OCI-LY3 (cell line): Measurements from ENCODE around the gene ADGRA3.

Source experiments
- H2AFZ ChIP-seq: fragments of 200-600, 300-600 bp; shearing (Covaris generic); 2 replicates; pipeline ENCODE4 v1.6.0; 2014; ENCODE audit warnings: antibody characterized with exemption, low read depth, low read length
- H3K27ac ChIP-seq: fragments of 200-600, 300-600 bp; sonication (generic); 2 replicates; pipeline ENCODE4 v1.5.1; 2014; ENCODE audit warnings: mild to moderate bottlenecking, low read length, moderate library complexity, mixed read lengths
- H3K27me3 ChIP-seq: fragments of 200-600, 300-600 bp; sonication (generic); 2 replicates; pipeline ENCODE4 v1.6.1; 2014; ENCODE audit warnings: low read depth, low read length, mixed read lengths
- H3K36me3 ChIP-seq: fragments of 200-600, 300-600 bp; sonication (generic); replicated peaks from 2 replicates; pipeline ENCODE3; 2014; ENCODE audit warnings: low read depth, low read length, mixed read lengths
- H3K4me1 ChIP-seq: fragments of 300-600, 200-600 bp; sonication (generic); 2 replicates; pipeline ENCODE4 v1.6.1; 2014; ENCODE audit warnings: low read length, mixed read lengths
- H3K4me2 ChIP-seq: fragments of 200-600, 300-600 bp; sonication (generic); 2 replicates; pipeline ENCODE4 v1.6.1; 2014; ENCODE audit warnings: low read length, mixed read lengths
- H3K4me3 ChIP-seq: fragments of 300-600, 200-600 bp; sonication (generic); 2 replicates; pipeline ENCODE4 v1.5.1; 2014; ENCODE audit warnings: antibody characterized with exemption, mild to moderate bottlenecking, low read length, moderate library complexity
- H3K79me2 ChIP-seq: fragments of 300-600, 200-600 bp; shearing (Covaris generic); 2 replicates; pipeline ENCODE4 v1.6.1; 2014; ENCODE audit warnings: mild to moderate bottlenecking, low read length, mixed read lengths
- H3K9ac ChIP-seq: fragments of 300-600, 200-600 bp; shearing (Covaris generic); 2 replicates; pipeline ENCODE4 v1.6.0; 2014; ENCODE audit warnings: mild to moderate bottlenecking, low read length, moderate library complexity
- H3K9me3 ChIP-seq: fragments of 200-600, 300-600 bp; shearing (Covaris generic); 2 replicates; pipeline ENCODE4 v1.6.1; 2014; ENCODE audit warnings: low read length, mixed read lengths; ENCODE audit not compliant: insufficient read depth
- H4K20me1 ChIP-seq: fragments of 200-600, 300-600 bp; sonication (generic); 2 replicates; pipeline ENCODE4 v1.6.1; 2016; ENCODE audit warnings: low read length, mixed read lengths; ENCODE audit not compliant: insufficient read depth
- EZH2phosphoT487 ChIP-seq: fragments of 200-600 bp; shearing (Covaris generic); IDR thresholded peaks from 2 replicates; pipeline ENCODE4 v1.6.1; 2018; ENCODE audit warnings: antibody characterized with exemption, mixed run types, low read depth
- TF ChIP-seq, protein P1 (sequence below): fragments of 200-600, 300-600 bp; sonication (generic); IDR thresholded peaks from 2 replicates; pipeline ENCODE4 v1.5.1; 2014; ENCODE audit warnings: antibody characterized with exemption, low read length, low read depth

Gene ADGRA3

DNA sequence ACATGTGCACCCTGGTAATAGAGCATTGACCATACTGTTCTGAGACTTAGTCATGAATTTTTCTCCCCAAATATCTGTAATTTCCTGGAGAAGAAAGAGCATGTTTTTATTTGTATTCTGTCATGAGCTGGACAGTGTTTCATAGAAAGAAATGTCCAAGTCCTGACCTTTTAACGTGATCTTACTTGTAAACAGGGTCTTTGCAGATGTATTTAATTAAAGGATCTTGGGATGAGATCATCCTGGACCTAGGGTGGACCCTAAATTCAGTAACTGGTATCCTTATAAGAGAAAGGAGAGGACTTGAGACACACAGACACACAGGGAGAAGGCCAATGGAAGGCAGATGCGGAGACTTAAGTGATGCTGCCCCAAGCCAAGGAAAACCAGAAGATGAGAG lies 3.6 kb downstream of the ADGRA3 start:
- H3K9me3 ChIP-seq = no peaks in the 10 kb centered on the region
- no peak overlapping the region for H3K4me2 ChIP-seq
- peaks cover 63% of the 10 kb centered on the region for H3K79me2 ChIP-seq
- no peaks in the 10 kb centered on the region for H3K27me3 ChIP-seq
- H3K36me3 ChIP-seq = no peaks in the 10 kb centered on the region
- no peak overlapping the region for H3K4me3 ChIP-seq
- no peaks in the 10 kb centered on the region for H4K20me1 ChIP-seq
- no peak overlapping the region for H3K27ac ChIP-seq
- no peak for TF ChIP-seq EZH2phosphoT487
- TF ChIP-seq, protein P1, sequence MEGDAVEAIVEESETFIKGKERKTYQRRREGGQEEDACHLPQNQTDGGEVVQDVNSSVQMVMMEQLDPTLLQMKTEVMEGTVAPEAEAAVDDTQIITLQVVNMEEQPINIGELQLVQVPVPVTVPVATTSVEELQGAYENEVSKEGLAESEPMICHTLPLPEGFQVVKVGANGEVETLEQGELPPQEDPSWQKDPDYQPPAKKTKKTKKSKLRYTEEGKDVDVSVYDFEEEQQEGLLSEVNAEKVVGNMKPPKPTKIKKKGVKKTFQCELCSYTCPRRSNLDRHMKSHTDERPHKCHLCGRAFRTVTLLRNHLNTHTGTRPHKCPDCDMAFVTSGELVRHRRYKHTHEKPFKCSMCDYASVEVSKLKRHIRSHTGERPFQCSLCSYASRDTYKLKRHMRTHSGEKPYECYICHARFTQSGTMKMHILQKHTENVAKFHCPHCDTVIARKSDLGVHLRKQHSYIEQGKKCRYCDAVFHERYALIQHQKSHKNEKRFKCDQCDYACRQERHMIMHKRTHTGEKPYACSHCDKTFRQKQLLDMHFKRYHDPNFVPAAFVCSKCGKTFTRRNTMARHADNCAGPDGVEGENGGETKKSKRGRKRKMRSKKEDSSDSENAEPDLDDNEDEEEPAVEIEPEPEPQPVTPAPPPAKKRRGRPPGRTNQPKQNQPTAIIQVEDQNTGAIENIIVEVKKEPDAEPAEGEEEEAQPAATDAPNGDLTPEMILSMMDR = no peak
- H2AFZ ChIP-seq = no peak overlapping the region
- 0 out of 2 replicates have a peak, but pooled peaks cover 4% of the 10 kb centered on the region for H3K4me1 ChIP-seq
- no peak overlapping the region for H3K9ac ChIP-seq

DNA sequence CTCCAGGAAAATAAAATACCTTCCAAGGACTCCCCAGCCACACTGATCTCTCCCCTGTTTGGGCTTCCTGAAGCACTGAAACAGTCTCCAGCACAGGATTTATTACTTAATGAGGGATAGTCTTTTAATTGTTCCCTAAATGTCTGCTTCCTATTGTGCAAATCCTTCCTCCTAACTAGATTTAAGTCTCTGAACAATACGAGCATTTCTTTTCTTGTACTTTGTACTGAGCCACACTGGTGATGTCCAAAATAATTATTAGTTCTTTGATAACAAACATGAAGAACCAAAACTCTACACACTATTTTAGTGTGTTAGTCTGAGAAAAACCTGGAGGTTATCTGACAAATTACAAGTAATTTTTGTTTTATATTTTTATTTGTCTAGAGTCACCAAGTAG lies 5.1 kb downstream of the ADGRA3 start:
- H3K36me3 ChIP-seq = no peaks in the 10 kb centered on the region
- no peaks in the 10 kb centered on the region for H3K27me3 ChIP-seq
- peaks cover 74% of the 10 kb centered on the region for H3K79me2 ChIP-seq
- no peak overlapping the region for H3K9ac ChIP-seq
- TF ChIP-seq, protein P1 = no peak
- no peak for TF ChIP-seq EZH2phosphoT487
- no peak overlapping the region for H3K27ac ChIP-seq
- no peaks in the 10 kb centered on the region for H3K9me3 ChIP-seq
- no peak overlapping the region for H2AFZ ChIP-seq
- H3K4me2 ChIP-seq = no peak overlapping the region
- no peaks in the 10 kb centered on the region for H4K20me1 ChIP-seq
- H3K4me3 ChIP-seq = no peak overlapping the region
- H3K4me1 ChIP-seq = 0 out of 2 replicates have a peak, but pooled peaks cover 2% of the 10 kb centered on the region

DNA sequence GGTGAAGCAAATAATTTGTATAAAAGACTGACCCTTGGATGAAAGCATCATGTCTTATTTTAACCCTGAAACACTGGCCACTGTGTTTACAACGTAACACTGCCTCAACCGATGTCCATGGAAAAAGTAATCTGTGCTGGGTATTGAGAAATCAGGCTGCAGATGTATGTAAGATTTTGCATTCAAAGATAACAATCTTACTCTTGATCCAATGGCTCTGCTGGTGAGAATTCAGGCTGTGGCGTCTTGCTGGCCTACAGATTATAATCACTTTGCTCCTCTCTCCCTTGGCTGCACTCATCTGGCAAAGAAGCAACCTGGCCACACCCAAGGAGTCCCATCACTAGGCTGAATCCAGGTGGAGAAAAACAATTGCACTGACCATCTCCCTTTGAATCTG lies 7.5 kb downstream of the ADGRA3 start:
- Histone ChIP-seq H2AFZ (no peak overlapping the region), H3K27ac (no peak overlapping the region), H3K9me3 (no peaks in the 10 kb centered on the region), H4K20me1 (no peaks in the 10 kb centered on the region), H3K36me3 (no peaks in the 10 kb centered on the region), H3K4me1 (0 out of 2 replicates have a peak, but pooled peaks cover 4% of the 10 kb centered on the region), H3K79me2 (peaks cover 72% of the 10 kb centered on the region), H3K9ac (no peak overlapping the region), H3K4me3 (no peak overlapping the region), H3K4me2 (no peak overlapping the region), H3K27me3 (no peaks in the 10 kb centered on the region)
- TF ChIP-seq, protein P1 = no peak
- no peak for TF ChIP-seq EZH2phosphoT487

DNA sequence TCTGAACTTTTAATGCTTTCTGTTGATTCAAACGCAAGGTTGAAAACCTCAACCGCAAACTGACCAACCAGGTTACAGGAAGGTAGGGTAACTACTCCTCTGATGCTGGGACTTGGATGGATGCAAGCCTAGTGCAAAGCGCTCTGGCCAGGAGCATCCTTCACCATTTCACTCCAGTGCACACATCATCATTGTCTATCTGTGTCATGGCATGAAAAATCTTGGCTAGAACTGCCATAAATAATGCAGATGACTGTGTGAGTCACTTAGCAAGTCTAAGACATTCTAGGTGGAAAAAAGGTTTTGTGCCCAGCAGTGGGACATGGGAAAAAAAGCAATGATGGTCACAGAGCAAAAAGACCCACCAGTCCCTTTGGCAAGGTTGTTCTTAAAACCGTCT lies 10.9 kb downstream of the ADGRA3 start:
- no peak overlapping the region for H3K27ac ChIP-seq
- peaks cover 19% of the 10 kb centered on the region for H3K4me1 ChIP-seq
- no peak overlapping the region for H3K9ac ChIP-seq
- no peak overlapping the region for H3K4me2 ChIP-seq
- no peaks in the 10 kb centered on the region for H3K9me3 ChIP-seq
- H2AFZ ChIP-seq = no peak overlapping the region
- no peaks in the 10 kb centered on the region for H3K36me3 ChIP-seq
- H4K20me1 ChIP-seq = no peaks in the 10 kb centered on the region
- no peak for TF ChIP-seq EZH2phosphoT487
- TF ChIP-seq, protein P1 = no peak
- no peak overlapping the region for H3K4me3 ChIP-seq
- no peaks in the 10 kb centered on the region for H3K27me3 ChIP-seq
- peaks cover 59% of the 10 kb centered on the region for H3K79me2 ChIP-seq
